Measurements from ENCODE around the gene SHD.

DNA sequence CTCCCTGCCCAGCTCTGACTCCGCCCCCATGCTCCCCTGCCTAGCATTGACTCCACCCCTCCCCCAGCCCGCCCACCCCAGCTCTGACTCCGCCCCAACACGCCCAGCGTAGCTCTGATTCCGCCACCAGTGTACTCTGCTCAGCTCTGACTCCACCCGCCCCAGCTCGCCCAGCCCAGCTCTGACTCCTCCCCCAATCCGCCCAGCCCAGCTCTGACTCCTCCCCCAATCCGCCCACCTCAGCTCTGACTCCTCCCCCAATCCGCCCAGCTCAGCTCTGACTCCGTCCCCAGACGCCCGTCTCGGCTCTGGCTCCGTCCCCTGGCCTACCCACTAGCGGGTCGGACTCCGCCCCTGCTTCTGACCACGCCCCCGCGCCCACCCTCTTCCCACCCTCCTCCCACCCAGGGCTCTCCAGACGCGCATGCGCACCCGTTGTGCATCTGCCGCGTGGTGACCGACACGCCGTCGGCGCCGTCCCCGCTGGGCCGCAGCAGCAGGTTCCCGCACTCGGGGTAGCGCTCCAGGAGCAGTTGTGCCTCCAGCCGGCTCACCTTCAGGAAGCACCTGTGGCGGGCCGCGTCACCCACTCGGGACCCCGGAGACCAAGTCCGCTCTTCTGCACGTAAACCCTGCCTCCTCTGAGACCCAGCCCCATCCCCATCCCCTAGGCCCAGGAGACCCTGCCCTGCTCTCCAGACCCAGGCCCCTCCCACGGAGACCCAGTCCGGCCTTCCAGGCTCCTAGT, 49.4 kb downstream of the SHD start:
- TF ChIP-seq, protein P1, sequence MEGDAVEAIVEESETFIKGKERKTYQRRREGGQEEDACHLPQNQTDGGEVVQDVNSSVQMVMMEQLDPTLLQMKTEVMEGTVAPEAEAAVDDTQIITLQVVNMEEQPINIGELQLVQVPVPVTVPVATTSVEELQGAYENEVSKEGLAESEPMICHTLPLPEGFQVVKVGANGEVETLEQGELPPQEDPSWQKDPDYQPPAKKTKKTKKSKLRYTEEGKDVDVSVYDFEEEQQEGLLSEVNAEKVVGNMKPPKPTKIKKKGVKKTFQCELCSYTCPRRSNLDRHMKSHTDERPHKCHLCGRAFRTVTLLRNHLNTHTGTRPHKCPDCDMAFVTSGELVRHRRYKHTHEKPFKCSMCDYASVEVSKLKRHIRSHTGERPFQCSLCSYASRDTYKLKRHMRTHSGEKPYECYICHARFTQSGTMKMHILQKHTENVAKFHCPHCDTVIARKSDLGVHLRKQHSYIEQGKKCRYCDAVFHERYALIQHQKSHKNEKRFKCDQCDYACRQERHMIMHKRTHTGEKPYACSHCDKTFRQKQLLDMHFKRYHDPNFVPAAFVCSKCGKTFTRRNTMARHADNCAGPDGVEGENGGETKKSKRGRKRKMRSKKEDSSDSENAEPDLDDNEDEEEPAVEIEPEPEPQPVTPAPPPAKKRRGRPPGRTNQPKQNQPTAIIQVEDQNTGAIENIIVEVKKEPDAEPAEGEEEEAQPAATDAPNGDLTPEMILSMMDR (IDR thresholded peaks at IDR 0.05): no peak
- no peak for TF ChIP-seq POLR2A (IDR thresholded peaks at IDR 0.05)
- TF ChIP-seq POLR2AphosphoS5 (IDR thresholded peaks at IDR 0.05): peak in 1 of 3 donors; percentile 12

All from transverse colon (tissue), 4 donors.